Tongue (tissue), 2 donors: ENCODE measurements around the gene CCDC6. TPM values are rescaled to one million over a fixed set of nuclear protein-coding genes. Genes with fewer than 3 reads are reported as not detected.

Experiments used
- DNase-seq: peaks from one replicate; pipeline ENCODE4 v3.0.0-alpha.2; 2015
- total RNA-seq: library from RNA; depleted of rRNA; stranded (reverse); fragments of >200 nt; gene quantifications from one replicate; pipeline ENCODE4 v1.2.3, GENCODE V29; 2014

CCDC6 gene
- total RNA-seq, 1 donor from 2014 or later = 37.2 TPM

DNA sequence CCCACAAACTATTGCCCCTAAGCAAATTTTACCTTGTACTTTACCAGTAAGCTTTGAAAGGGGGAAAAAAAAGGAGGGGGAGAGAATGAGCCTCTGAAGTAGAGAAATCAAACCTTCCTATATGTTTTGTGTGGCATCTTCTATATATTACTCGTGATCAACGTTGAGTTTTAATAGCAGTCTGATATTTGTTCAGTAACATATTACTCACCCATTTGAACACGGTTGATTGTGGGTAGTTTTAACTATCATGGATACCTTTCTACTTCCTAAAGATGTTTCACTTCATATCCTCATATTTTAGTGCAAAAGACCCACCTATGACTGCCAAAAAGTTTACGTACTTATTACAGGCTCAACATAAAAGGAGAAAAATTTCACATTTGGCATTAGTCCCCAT lies 54.5 kb downstream of the CCDC6 start:
- no peak for DNase-seq

DNA sequence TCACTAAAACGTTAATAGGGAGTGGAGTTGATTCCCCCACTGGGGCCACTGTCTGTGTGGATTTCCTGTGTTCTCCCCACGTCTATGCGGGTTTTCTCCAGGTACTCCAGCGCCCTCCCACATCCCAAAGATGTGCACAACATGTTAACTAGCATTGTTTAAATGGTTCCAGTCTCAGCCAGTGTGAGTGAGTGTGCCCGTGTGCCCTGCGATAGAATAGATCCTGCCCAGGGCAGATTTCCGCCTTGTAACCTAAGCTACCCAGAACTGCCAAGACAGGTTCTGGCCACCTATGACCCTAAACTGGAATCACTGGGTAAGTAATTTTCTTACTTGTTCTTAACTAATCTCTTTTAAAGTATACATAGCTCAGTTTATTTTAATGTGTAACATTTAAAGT lies 58.5 kb downstream of the CCDC6 start:
- DNase-seq = no peak

DNA sequence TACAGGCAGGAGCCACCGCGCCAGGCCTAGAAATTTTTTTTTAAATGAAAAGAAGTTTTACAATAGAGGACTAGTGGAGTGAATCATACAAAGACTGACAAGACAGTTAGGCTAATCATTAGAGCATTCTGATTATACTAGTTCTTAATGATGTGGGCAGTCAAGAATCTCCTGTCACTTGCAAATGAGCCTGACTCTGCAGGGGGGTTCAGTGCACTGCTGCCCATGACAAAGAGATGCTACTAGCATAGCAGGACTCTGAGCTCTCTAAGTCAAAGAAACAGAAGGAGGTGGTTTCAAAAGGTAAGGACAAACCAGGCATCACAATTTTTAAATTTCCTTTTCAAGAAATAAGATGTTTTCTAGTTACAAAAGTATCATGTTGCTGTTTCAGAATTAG lies 59.0 kb downstream of the CCDC6 start:
- DNase-seq = no peak

DNA sequence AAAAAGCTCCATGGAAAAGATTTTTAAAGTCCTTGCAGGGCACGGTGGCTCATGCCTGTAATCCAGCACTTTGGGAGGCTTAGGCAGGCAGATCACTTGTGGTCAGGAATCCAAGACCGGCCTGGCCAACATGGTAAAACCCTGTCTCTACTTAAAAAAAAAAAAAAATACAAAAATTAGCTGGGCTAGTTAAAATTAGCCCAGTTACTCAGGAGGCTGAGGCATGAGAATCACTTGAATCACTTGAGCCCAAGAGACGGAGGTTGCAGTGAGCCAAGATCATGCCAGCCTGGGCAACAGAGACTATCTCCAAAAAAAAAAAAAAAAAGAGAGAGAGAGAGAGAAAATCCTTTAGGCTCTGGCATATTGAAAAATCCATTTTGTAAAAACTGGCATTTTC lies 61.9 kb downstream of the CCDC6 start:
- no peak for DNase-seq

DNA sequence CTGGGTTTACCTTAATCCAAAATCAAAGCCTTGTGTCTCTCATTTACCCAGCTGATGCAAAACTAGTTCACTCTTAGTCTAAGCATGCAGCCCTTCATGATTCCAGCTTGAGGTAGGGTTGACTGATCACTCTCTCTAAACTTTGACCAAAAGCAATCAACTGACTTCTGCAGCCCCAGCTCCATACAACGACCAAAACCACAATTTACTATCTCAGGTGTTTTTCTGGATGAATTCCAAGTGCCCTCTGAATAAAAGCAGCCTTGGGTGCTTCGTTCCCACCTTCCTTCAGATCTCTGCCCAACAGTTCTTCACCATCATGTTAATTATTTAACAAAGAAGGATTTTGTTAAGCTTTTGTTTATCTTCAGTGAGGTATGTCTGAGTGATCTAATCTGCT lies 62.6 kb downstream of the CCDC6 start:
- no peak for DNase-seq

DNA sequence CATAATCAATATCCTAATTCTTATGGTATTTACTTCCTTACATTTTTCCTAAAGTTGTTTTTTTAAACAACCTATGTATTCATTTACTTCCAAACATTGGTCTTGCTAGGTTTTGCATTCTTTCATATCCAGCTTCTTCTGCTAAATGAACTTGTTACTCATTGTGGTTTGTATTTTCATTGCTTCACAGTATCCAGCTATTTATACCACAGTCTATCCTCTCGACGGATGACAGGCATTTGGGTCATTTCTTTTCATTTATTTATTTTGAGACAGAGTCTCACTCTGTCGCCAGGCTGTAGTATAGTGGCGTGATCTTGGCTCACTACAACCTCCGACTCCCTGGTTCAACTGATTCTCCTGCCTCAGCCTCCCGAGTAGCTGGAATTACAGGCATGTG lies 66.8 kb downstream of the CCDC6 start:
- no peak for DNase-seq

DNA sequence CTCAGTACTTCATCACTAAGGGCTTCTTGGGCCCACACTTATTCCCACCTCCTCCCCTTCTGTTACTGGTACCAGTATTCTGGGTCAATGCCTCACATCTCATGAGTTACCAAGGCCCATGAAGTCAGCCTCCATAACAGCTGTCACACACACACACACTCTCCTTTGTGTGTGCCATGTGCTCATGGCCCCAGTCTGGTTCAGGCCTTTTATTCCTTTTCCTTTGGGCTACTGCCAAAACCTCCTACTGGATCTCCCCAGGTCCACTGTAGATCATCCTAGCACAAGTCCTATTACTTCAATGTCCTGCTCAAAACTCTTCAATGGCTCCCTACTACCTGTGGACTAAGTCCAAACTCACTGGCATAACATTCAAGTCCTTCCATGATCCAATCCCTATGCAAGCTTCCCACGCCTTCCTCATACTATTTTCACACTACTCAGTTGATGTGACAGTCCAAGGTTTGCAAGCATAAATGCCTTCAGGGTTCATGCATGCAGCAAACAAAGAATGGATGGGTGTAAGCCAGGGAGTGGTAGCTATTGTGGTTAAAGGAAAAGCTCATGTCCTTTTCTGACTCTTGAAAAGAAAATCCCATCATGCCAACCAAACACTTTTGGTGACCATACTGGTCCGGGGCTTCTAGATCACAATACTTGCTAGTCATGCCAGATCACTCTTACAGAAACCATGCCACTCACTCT lies 68.1 kb downstream of the CCDC6 start:
- DNase-seq = no peak

DNA sequence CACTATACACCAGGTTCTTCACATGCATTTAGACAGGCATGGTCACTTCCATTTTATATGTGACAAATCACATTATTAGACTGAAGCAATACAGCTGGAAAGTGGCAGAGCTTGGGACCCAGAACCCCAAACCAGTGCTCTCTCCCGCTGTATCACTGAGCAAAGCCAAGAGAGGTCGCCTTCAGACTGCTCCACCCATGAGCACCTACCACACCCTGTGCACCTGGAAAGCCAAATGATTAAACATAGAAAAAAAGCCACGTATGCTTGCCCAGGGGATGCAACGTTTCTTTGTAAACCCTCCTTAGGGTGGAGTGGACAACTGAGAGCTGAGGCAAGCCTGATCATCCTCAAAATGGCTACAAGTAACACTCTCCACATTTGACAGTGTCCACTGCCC lies 72.5 kb downstream of the CCDC6 start:
- DNase-seq = no peak

DNA sequence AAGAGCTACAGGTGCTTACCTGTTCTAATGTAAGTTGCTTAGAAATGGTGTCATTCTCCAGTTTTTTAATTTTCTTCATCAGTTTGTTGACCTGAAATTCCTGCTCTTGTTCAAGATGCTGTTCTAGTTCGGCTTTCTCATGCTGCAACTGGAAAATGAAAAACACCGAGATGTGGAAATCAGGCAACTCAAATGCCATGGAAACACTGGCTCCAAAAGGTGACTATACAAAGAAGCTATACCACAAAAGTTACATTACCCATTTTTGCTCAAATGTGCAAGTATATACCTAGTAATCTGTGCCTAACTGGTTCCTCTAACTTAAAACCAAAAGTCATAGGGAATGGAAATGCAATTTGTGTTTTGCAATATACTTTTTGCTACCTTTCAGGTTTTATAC lies 73.8 kb downstream of the CCDC6 start:
- DNase-seq = no peak

DNA sequence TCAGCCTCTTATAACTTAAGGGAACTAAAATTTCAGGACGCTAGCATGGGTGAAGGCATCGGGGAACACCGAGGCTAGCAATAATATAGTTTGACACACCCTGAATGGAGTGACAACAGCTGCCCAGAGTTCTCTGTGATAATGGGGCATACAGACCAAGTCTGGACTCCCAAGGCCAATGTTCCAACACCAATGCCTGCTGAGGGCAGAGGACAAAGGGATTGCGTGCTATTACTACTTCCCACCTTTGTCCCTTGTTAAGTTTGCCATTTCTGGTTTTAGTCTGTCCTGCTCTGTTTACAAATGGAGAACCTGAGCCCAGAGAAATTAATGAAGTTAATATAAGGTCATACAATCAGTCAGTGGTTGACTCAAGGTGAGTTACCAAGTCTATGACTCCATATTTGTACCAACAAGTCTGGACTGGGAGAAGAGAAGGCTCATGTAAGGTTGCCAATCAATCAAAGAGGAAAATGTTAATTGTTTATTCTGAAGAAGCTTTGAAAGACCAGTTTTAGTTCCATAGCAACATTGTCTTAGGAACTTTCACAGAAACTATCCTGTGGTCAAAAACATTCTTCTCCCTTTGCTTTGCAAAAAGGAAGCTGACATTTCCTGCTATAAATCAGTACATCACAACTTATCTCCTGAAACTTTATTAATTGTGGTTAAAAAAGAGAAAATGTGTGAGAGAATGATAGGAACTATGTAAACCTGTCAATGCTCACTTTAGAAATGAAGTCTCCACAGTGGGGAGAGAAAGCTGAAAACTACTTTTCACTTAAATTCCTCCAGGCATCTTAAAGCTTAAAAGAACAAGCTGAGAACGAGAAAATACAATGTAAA lies 74.5 kb downstream of the CCDC6 start:
- DNase-seq = no peak

DNA sequence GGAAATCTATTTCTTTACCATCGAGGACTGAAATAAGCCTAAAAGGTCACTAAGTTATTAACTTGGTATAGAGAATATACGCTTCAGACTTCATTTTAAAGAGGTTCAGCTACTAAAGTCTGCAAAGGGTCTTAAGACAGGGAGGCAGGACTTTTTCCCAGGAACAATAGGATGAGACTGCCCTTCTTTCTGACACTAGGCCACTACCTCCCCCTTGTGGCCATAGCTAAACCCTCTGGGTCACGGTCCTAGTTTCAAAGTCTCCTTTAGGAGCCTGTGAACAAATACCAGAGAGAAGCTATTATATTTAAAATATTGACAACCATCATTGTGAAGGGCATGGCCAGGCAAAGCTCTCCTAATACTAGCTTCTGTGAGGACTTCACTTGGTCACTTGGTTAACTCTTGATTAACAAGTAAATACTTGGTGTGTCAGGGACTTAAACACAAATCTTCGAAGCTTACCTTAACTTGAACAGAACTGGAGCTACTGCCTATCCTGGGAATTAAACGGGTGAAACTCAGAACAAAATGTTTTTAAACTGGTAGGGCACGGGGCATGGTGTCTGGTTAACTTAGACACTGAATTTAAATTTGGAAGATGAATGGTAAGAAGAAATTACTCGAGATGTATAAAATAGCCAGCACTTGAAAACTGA lies 75.6 kb downstream of the CCDC6 start:
- peak; percentile 73 for DNase-seq

DNA sequence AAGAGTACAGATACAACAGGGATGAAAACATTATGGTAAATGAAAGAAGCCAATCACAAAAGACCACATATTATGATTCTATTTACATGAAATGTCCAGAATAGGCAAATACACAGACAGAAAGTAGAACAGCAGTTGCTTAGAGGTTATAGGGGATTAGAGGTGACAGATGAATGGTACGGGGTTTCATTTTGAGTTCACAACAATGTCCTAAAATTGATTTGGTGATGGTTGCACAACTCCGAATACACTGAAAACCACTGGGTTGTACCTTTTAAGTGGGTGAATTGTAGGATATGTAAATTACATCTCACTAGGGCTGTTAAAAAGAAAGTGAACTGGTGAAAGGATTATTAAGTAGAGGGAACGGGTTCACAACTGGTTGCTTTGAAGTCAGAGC lies 76.8 kb downstream of the CCDC6 start:
- no peak for DNase-seq

DNA sequence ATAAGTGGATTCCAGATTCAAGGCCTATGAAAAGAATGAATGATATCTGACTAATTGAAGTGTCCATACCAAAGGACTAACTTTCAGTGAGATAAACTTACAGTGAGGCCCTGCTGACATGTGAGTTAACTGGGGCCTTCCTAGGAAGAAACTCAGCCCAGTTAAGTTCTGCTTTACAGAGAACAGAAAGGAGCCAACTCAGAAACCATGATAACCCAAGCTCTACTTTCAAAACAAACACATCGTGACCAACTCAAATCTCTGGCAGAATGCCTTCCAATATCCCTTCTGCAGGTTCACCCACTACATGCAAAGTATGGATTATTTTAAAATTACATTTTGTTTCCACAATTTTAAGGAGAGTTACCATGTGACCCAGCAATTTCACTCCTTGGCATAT lies 77.3 kb downstream of the CCDC6 start:
- DNase-seq = no peak

DNA sequence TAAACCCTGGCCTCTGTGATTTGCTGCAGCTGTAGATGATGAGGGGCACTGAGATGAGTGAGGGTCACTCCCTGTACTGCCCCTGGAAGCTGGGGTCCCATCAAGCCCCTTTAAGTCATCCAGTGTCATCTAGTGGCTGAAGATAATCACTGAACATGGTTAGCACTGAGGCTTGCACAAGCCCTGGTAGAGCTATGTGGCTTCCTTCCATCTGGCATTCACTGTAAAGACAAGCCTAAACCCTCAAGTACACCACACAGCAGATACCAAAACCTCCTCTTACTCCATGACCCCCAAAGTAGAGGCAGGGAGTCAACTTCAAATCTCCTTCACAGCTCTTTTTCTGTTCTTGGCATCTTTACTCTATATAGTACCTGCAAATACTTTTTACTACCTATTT lies 80.4 kb downstream of the CCDC6 start:
- DNase-seq = no peak

DNA sequence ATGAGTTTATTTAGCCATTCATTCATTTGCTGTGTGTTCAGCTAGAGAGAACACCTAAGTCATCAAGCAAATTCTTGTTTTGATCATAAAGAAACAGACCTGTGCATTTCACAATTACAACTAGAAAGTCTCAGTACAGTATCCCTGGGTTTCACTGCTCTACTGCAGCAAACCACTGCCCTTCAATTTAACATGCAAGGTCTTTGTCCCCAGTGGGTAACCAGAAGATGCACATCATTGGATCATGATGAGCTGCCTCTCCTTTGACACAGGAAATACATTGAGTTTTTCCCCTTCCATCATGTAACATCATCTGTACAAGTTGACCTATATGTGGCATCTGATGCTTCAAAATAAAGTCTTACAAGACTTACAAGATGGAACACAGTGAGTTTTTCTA lies 82.6 kb downstream of the CCDC6 start:
- DNase-seq = no peak

DNA sequence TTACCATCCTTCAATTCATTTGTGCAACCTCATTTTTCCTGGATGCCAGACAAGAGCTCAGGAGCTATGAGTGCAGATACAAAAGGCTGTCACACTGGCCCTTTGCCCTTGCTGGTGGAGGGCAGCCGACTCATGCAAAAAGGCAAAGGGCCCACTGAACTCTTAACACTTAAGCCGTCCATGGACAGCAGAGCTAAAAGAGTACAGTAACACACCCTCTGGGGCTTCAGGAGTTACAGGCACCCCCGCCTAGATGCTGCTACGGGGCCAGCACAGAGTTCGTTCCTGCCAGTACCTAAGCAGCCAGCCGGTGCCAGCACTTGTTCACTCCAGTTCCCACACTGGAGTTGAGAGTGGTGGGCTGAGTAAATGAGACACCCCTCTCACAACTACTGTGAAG lies 83.2 kb downstream of the CCDC6 start:
- no peak for DNase-seq

DNA sequence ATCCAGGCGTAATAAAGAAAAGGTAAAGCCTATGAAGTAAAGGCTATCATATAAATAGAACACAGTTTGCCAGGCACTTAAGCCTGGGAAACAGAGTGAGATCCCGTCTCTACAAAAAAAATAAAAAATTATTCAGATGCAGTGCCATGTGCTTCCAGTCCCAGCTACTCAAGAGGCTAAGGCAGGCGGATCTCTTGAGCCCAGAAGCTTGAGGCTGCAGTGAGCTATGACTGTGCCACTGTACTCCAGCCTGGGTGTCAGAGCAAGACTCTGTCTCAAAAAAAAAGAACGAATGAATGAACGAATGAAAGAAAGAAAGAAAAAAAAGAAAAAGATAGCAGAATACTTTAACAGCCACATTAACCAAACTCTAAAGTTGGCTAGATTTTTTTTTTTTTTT lies 85.9 kb downstream of the CCDC6 start:
- DNase-seq = no peak

DNA sequence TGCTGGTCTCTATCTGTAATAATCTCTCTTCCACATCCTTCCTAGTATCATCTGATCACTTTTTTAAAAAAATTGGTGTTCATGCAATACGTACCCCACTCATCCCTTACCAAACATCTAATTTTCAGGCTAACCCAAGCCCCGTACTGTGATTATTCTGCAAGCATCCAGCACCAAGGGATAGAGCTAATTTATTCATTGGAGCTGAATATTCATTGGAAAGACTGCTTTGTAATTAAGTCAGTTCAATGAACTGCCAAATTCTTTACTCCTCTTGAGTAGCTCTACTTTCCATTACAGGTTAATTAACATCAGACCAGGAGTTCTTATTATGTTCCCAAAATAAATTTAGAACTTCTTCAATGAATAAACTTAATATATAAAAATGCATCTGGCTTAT lies 86.7 kb downstream of the CCDC6 start:
- no peak for DNase-seq

DNA sequence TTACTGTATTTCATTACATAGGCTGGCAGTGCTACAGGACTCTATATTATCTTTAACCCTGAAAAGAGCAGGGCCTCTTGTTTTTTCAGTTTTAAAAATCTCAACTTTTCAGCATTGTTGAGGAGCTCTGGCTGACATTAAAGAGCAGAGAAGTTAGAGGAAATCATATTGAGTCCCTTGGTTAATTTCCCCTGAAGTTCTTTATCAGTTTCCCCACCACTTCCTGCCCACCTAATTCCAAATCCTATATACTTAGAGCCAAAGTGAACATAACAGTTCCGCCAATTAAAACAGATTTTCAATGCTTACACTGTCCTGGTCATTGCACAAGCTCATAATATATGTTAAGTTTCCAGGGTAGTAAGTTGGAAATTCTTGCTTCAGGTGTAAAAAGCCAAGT lies 87.1 kb downstream of the CCDC6 start:
- DNase-seq = no peak

DNA sequence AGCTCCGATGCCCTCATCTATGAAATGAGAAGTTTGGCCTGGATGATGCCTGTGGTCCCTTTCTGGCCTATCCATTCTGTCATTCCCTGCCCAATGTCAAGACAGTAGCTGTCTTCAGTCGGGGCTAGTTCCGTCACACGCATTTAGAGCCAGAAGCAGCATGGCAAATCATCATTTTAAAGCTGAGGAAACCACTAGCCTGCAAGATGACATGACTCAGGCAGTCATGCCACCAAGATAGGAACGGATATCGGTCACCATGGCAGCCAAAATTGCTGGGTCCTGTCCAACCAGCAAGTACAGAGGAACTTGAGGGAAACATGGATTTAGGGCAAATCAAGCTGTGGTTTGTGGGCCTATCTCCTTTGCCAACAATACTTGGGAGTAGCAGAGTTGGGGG lies 88.6 kb downstream of the CCDC6 start:
- DNase-seq = no peak

DNA sequence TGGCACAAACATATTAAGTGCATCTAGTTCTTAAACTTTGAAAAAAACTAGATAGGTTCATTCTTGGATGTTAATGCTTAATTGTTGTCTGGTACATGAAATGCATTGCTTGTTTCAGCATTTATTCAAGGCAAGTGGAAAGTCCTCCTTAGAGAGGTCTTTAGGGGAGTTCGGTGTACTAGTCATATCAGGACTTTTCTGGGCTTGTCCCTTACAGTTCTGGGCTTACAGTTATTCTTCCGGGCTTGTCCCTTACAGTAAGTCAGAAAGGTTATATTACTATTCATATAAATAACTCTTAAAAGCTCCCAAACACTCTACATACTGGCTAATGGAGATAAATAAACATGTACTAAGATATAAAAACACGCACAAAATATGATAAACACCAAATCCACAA lies 91.5 kb downstream of the CCDC6 start:
- no peak for DNase-seq

DNA sequence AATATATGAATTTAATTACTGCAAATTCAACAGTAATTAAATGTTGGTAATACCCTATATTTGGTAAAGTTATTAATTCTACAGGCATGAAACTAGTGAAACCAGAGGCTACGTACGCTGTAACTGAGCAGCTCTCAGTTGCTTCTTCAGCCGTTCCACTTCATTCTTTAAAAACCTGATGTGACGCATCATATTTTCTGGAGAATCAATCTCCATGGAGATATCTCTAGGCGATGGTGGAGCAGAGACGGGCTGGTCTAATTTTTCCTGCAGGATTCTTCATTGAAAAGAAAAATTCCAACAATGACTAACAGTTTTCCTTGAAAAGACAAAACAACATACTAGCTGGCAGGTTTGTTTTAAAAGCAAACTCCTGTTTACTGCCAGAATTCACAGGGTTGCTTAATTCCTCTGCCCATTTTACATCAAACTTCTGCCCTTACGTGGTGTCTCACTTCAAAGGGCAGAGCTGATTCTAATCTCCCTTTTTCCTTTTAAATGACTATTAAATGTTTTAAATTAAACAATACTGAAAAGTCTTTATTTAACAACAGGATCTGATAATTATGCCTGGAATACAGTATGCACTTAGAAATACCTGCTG lies 93.7 kb downstream of the CCDC6 start:
- no peak for DNase-seq

DNA sequence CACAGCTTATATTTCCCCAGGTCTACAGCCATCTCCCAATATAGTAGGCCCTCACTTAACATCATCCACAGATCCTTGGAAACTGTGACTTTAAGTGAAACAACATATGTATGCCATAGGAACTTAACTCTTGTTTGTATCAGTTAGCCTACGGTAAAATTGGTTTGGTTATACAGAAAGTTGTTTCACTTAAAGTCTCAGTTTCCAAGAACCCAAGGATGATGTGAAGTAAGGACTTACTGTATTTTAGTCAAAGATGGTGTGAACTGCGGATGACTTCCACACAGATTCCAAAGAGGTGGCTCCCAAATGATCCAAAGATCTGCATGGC lies 96.7 kb downstream of the CCDC6 start:
- no peak for DNase-seq
